Pancreas (tissue), 10 donors: ENCODE measurements around the gene CD300C. TPM values are rescaled to one million over a fixed set of nuclear protein-coding genes. Genes with fewer than 3 reads are reported as not detected.
"Not testable (repeated sequence)": the region's sequence is repeated elsewhere in the genome, so short reads cannot be mapped to it uniquely, and the experiment has no call there.

Source experiments
- ATAC-seq, 4 donors: fragments of 200-7000 bp; cut with Tn5 transposase; one replicate each; pipeline versions ENCODE4 v1.8.0 to v1.9.1; 2020; ENCODE audit warnings: mild to moderate bottlenecking in 4 of 4, moderate library complexity in 4 of 4
- DNase-seq, 6 donors: peaks; one replicate each; pipeline ENCODE4 v3.0.0-alpha.2; 2020
- FAIRE-seq: peaks from 2 replicates; lab custom pipeline; 2012; peaks lifted over from hg19 to GRCh38; lab: Jason Lieb, UNC
- H3K27ac ChIP-seq, 4 donors: fragments of 200-600 bp; sonication (generic); 1 replicate in 3 of 4; 2 replicates in 1 of 4; pipeline versions ENCODE4 v1.5.0 to v1.8.0; 2020
- H3K27me3 ChIP-seq, 4 donors: fragments of 200-600 bp; one replicate each; pipeline ENCODE4 v1.8.0; 2021
- H3K36me3 ChIP-seq, 3 donors: fragments of 200-600 bp; sonication (generic) in 1 of 3; one replicate each; pipeline versions ENCODE4 v1.5.0 to v1.8.0; 2020 to 2021
- H3K4me1 ChIP-seq, 3 donors: fragments of 200-600 bp; one replicate each; pipeline ENCODE4 v1.8.0; 2021
- H3K4me3 ChIP-seq, 4 donors: fragments of 200-600 bp; sonication (generic) in 2 of 4; one replicate each; pipeline versions ENCODE4 v1.5.0 to v1.8.0; 2020 to 2021
- H3K9me3 ChIP-seq, 4 donors: fragments of 200-600 bp; one replicate each; pipeline ENCODE4 v1.8.0; 2021
- CTCF ChIP-seq, 4 donors: fragments of 200-600 bp; sonication (generic) in 3 of 4; IDR thresholded peaks; one replicate each; pipeline versions ENCODE4 v1.5.0 to v1.8.0; 2021; ENCODE audit warnings: antibody characterized with exemption in 4 of 4
- WGBS, 2 donors: extraction: QIAGEN DNeasy Blood & Tissue Kit; methylation state at CpG; one replicate each; pipeline ENCODE4 v1.1.7; 2013; 5-methylcytosine and 5-hydroxymethylcytosine counted together
- intact Hi-C, 3 donors: fragments of 100-400 bp; cut with DNase I; formaldehyde crosslinking; loops; one replicate each; pipeline versions ENCODE4 v1.11.1 to v1.14.2; 2022
- polyA plus RNA-seq, 2 donors: library from polyadenylated mRNA; stranded (reverse); fragments of 200-250 nt; gene quantifications; one replicate each; pipeline ENCODE4 v1.2.3, GENCODE V29; 2013
- total RNA-seq, 6 donors: library from RNA; stranded (reverse); fragmentation: NEBNext Ultra II Directional in 4 of 6; extraction: Animal tissue kit (Norgen Biotek cat#: 25700) in 4 of 6; gene quantifications; one replicate each; pipeline versions ENCODE4 v1.2.1 to v1.2.4, GENCODE V29; 2021 to 2023
- donor health status: healthy with polysubstance abuse.
- donor health status: DM: no; HTN: no; CAD: no; lungs with moderate emphysema.
- donor health status: DM: no; HTN: no; CAD: no.
- donor health status: control.
- donor health status: control.
- donor health status: Bipolar disorder and iron deficiency.
- donor health status: DM: yes; HTN: yes; CAD: no.
- donor health status: DM: no; HTN: no; CAD: no.
- donor health status: DM: no; HTN: no; CAD: no.
- donor health status: DM: yes; HTN: yes; CAD: no.

Gene CD300C
- total and polyA plus RNA-seq, 8 donors = 0.19 to 1.5 (median 0.22) TPM; not detected in 1

DNA sequence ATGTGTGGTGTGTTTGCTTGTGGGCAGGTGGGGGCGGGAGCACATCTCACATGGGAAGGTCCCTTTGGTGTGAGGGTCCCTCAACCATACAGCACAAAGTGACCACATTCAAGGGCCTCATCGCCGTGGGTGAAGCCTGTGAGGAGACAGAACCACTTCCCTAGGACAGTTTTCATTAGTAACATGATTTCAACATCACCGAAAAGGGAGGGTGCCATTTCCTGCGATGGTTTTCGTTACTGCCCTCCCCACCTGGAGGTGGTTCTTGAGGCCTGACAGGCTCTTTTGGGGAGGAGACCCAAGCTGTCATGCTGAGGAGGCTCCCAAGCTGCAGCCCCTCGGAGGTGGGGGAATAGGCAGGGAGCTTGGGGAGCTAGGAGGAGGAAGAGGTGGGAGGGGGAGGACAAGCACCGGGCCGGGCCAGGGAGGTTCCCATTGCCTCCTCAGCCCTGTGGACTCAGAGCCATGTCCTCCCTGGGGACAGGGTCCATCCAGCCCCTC lies 24.2 kb downstream of the CD300C start:
- FAIRE-seq (no peak), DNase-seq (no peak), ATAC-seq (peak in 2 of 4 donors; percentile 30 to 52)
- Histone ChIP-seq H3K4me1 (no peaks in the 10 kb centered on the region), H3K36me3 (no peaks in the 10 kb centered on the region), H3K27ac (peak overlapping the region in 2 of 4 donors; percentile 50 to 63), H3K27me3 (no peaks in the 10 kb centered on the region), H3K4me3 (no peak overlapping the region), H3K9me3 (no peaks in the 10 kb centered on the region)
- TF ChIP-seq CTCF (IDR thresholded peaks at IDR 0.05) = no peak
- intact Hi-C loops = no loop called here
- 65 to 80% methylated on average over 9 of the region's 9 CpGs for WGBS, 2 donors

DNA sequence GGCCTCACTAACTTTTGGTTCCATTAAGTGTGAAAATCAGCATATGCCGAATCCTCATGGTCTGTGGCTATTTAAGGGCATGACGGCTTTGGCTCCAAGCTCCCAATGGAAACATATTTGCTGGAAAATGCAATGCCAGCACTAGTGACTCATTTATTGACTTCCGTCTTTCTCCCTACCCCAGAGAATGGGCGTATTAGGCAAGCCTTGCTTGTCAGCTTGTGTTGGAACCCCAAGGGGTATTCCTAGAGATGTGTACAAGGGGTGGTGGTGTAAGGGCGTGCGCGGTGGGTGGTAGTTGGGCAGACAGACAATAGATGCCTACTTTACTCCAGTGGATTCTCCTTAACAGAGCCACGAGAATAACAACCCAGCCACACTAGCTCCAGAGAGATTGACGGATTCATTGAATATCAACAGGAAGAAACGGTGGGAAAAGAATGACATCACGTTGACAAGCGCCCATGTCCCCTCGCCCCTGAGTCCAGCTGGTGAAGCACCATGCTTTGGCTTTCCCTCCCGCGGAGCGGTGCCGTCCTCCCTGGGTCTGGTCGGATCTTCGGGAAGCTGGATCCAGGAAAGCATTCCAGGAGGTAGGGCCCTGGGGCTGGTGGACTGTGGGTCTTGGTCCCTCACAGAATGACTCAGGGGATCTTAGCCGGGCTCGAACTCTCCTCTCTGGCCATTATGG lies 25.0 kb downstream of the CD300C start:
- TF ChIP-seq CTCF (IDR thresholded peaks at IDR 0.05) = no peak
- Histone ChIP-seq H3K4me1 (no peaks in the 10 kb centered on the region), H3K27ac (peak overlapping the region in 2 of 4 donors; percentile 50 to 63), H3K9me3 (no peaks in the 10 kb centered on the region), H3K4me3 (no peak overlapping the region), H3K27me3 (no peaks in the 10 kb centered on the region), H3K36me3 (no peaks in the 10 kb centered on the region)
- peak in 2 of 4 donors; percentile 69 to 70 for ATAC-seq
- FAIRE-seq = no peak
- intact Hi-C loops = no loop called here
- no peak for DNase-seq
- WGBS, 2 donors = 71 to 77% methylated on average over 21 of the region's 21 CpGs

DNA sequence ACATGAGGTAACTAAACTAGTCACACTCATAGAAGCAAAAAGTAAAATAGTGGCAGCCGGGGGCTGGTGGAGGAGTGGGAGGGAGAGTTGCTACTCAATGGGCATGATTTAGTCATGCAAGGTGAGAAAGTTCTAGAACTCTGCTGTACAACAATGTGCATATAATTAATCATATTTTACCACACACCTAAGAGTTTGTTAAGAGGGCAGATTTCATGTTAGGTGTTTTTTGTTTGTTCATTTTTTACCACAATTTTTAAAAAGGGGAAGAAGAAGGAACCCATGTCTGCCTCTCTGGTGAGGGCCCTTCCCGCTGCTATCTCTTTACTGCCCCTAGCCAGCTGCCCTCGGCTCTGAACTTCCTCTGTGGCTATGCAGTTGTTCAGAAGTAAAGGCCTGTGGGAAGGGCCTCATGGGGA lies 25.9 kb downstream of the CD300C start:
- 69 to 79% methylated on average over 3 of the region's 3 CpGs for WGBS, 2 donors
- H3K4me1 ChIP-seq = no peaks in the 10 kb centered on the region
- DNase-seq (no peak), FAIRE-seq (no peak), ATAC-seq (peak in 2 of 4 donors; percentile 67 to 75)
- no peaks in the 10 kb centered on the region for H3K9me3 ChIP-seq
- intact Hi-C loops = no loop called here
- H3K27me3 ChIP-seq = no peaks in the 10 kb centered on the region
- no peak for TF ChIP-seq CTCF (IDR thresholded peaks at IDR 0.05)
- H3K27ac ChIP-seq = peak overlapping the region in 2 of 4 donors; percentile 50 to 63
- no peaks in the 10 kb centered on the region for H3K36me3 ChIP-seq
- H3K4me3 ChIP-seq = no peak overlapping the region

DNA sequence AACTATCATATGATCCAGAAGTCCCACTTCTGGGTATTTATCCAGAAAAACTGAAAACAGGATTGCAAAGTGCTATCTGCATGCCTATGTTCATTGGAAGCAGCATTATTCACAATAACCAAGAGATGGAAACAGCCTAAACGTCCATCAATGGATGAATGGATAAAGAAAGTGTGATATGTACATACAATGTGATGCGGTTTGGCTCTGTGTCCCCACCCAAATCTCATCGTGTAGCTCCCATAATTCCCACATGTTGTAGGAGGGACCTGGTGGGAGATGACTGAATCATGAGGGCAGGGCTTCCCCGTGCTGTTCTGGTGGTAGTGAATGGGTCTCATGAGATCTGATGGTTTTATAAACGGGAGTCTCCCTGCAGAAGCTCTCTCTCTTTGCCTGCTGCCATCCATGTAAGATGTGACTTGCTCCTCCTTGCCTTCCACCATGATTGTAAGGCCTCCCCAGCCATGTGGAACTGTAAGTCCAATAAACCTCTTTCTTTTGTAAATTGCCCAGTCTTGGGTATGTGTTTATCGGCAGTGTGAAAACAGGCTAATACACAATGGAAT lies 27.4 kb downstream of the CD300C start:
- H3K27me3 ChIP-seq = not testable (repeated sequence)

DNA sequence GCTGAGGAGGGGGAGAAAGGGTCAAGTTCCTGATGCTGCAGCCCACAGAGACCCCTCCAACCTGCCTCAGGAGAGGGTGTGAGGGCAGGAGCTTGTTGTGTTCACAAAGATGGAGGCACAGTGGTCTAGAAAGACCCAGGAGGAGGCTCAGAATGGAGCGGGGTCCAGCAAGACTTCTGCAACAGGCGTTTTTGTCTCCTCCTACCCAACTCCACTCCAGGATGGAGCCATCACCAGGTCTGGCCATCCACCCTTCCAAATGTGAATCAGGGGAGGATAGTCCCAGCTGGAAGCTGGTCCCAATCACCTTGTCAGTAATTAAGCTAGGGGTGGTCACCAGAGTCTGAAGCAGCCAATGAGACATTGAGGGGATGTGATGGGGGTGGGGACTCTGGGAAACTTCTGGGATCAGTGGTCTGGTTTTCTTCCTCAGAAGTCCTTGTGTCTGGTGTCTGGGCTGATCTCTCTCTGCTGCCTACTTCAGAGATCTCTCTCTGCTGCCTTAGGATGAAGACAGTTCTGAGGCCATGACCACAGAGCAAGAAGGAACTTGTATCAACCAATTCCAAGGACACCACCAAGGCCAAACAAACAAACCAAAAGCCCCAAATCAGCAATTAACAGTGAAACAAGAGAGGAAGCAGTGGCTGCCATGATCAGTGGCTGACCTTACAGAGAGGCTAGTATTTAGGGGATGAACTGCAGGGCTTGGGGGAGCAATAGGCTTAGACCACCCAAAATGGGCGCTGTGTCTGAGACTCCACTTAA lies 29.2 kb downstream of the CD300C start:
- FAIRE-seq = no peak
- ATAC-seq = no peak

More for the DNA sequence above, 27.4 kb downstream of the CD300C start:
- H3K9me3 ChIP-seq, H3K27ac ChIP-seq, intact Hi-C loops, FAIRE-seq, DNase-seq, H3K4me3 ChIP-seq, ATAC-seq, H3K4me1 ChIP-seq, H3K36me3 ChIP-seq: not testable (repeated sequence)
- 63 to 70% methylated on average over 6 of the region's 6 CpGs for WGBS, 2 donors

More for the DNA sequence above, 29.2 kb downstream of the CD300C start:
- Histone ChIP-seq H3K4me1 (no peaks in the 10 kb centered on the region), H3K4me3 (no peak overlapping the region), H3K27me3 (no peaks in the 10 kb centered on the region), H3K27ac (no peak overlapping the region), H3K36me3 (no peaks in the 10 kb centered on the region), H3K9me3 (no peaks in the 10 kb centered on the region)
- intact Hi-C loops = no loop called here
- no peak for DNase-seq
- no peak for TF ChIP-seq CTCF (IDR thresholded peaks at IDR 0.05)
- 68 to 82% methylated on average over 3 of the region's 3 CpGs for WGBS, 2 donors
